ENCODE results near the gene HELLS.
"Not testable (repeated sequence)": the region's sequence is repeated elsewhere in the genome, so short reads cannot be mapped to it uniquely, and the experiment has no call there.

The HELLS gene
- 14.8 to 22.5 (median 20.7) reads per million in 3 donors for total RNA-seq

DNA sequence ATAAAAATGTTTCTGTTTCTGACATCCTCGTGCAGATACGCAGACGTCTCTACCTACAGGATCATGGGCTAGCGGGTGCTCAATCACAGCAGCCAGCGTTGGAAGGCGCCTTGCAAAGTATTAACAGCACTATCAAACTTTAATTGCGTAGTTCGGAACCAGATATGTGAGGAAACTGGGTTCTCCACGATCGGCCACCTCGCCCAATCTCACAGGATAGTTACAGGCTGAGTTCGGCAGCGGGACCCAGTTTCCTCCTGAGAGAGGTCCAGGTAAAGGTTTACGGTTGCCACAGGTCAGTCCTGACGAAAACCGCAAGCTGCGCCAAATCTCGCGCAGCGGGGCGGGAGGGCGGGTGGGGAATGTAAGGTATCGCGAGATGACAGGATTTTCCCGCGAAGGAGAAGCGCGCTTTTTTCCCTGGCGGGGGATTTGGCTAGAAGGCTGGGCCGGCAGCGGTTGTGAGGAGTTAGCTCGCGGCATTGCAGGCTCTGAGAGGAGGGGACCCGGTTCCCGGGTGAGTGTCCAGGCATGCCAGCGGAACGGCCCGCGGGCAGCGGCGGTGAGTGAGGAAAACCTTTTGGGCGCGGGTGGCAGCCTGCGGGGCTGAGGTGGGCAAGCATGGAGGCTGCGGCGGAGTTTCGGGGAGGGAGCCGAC lies at the start of gene HELLS:
HELLS (plus strand) TSS at position 398 of the 658 bp plus-strand sequence; CDS start at position 532, 134 bp downstream.
- H3K4me3 ChIP-seq (ENCODE audit: insufficient read depth, low read depth, low read length, poor library complexity, severe bottlenecking) = peak within 1 kb of the TSS; percentile 98
- H3K27me3 ChIP-seq (replicated peaks; ENCODE audit: control insufficient read depth, insufficient read depth, low read length, poor library complexity, severe bottlenecking) = no peaks in the 10 kb centered on the region
- peak within 1 kb of the TSS; percentile 77 for H3K27ac ChIP-seq (ENCODE audit: insufficient read depth, low read length, poor library complexity, severe bottlenecking)
- H3K4me1 ChIP-seq (ENCODE audit: control insufficient read depth, insufficient read depth, low read length, poor library complexity, severe bottlenecking) = no peaks in the 10 kb centered on the region
- peak; percentile 23 to 68 (median 59) for DNase-seq
- H3K9me3 ChIP-seq (ENCODE audit: control insufficient read depth, low read length) = no peaks in the 10 kb centered on the region
- no peaks in the 10 kb centered on the region for H3K36me3 ChIP-seq (ENCODE audit: control insufficient read depth, insufficient read depth, low read length)

DNA sequence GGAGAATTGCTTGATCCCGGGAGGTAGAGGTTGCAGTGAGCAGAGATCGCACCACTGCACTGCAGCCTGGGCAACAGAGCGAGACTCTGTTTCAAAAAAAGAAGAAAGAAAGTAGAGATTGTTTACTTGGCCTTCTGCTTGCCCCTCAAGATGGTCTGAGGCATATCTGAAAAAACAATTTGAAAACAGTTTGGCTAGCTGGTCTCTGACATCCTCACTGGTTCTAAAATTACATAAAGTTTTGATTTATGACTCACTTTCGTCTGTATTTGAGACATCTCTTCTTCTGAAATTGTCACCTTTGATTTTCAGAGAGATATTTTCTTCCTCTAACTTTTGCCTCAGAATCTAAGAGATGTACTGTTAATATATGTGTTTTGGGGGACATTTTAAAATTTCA lies 49.6 kb upstream of the HELLS start:
- no peak for DNase-seq

DNA sequence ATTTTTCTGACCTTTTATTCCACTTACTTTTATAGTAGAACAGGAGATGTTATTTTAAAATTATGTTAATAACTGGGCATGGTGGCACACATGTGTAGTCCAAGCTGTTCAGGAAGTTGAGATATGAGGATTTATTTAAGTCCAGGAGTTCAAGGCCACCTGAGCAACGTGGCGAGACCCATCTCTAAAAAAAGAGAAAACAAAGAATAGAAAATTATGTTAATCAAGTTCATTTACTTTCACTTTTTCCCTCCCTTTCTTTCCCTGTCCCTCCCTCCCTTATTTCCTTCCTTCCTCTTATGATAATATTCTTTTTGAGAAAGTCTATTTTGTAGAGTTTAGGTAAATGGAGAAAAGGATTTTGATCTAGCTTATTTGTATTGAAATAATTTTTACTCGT lies 48.9 kb upstream of the HELLS start:
- Histone ChIP-seq H3K9me3 (ENCODE audit: control insufficient read depth, low read length) (no peaks in the 10 kb centered on the region), H3K36me3 (ENCODE audit: control insufficient read depth, insufficient read depth, low read length) (no peaks in the 10 kb centered on the region), H3K4me1 (ENCODE audit: control insufficient read depth, insufficient read depth, low read length, poor library complexity, severe bottlenecking) (no peaks in the 10 kb centered on the region), H3K27me3 (replicated peaks; ENCODE audit: control insufficient read depth, insufficient read depth, low read length, poor library complexity, severe bottlenecking) (no peaks in the 10 kb centered on the region), H3K4me3 (ENCODE audit: insufficient read depth, low read depth, low read length, poor library complexity, severe bottlenecking) (no peak overlapping the region), H3K27ac (ENCODE audit: insufficient read depth, low read length, poor library complexity, severe bottlenecking) (no peak overlapping the region)
- no peak for DNase-seq

More for the DNA sequence above, 49.6 kb upstream of the HELLS start:
- no peaks in the 10 kb centered on the region for H3K27me3 ChIP-seq (replicated peaks; ENCODE audit: control insufficient read depth, insufficient read depth, low read length, poor library complexity, severe bottlenecking)
- no peak overlapping the region for H3K4me3 ChIP-seq (ENCODE audit: insufficient read depth, low read depth, low read length, poor library complexity, severe bottlenecking)
- H3K4me1 ChIP-seq (ENCODE audit: control insufficient read depth, insufficient read depth, low read length, poor library complexity, severe bottlenecking) = no peaks in the 10 kb centered on the region
- no peaks in the 10 kb centered on the region for H3K36me3 ChIP-seq (ENCODE audit: control insufficient read depth, insufficient read depth, low read length)
- H3K9me3 ChIP-seq (ENCODE audit: control insufficient read depth, low read length) = no peaks in the 10 kb centered on the region
- no peak overlapping the region for H3K27ac ChIP-seq (ENCODE audit: insufficient read depth, low read length, poor library complexity, severe bottlenecking)

DNA sequence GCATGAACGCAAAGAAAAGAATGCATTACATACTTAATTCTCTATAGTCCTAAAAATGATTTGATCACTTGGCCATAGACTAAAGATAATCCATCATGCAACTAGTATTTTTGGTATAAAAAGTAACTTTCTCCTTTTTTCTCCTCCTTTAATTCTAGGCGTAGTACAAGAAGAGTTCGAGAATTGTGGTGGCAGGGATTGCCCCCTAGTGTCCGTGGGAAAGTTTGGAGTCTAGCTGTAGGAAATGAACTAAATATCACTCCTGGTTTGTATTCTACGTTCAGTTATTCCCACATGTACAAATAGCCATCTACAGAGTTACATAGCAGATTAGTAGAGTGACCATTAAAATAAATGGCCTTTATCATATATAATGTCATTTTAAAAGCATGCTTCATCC lies 45.5 kb upstream of the HELLS start:
- no peak for DNase-seq
- Histone ChIP-seq H3K36me3 (ENCODE audit: control insufficient read depth, insufficient read depth, low read length) (no peaks in the 10 kb centered on the region), H3K27me3 (replicated peaks; ENCODE audit: control insufficient read depth, insufficient read depth, low read length, poor library complexity, severe bottlenecking) (no peaks in the 10 kb centered on the region), H3K9me3 (ENCODE audit: control insufficient read depth, low read length) (no peaks in the 10 kb centered on the region), H3K4me3 (ENCODE audit: insufficient read depth, low read depth, low read length, poor library complexity, severe bottlenecking) (no peak overlapping the region), H3K4me1 (ENCODE audit: control insufficient read depth, insufficient read depth, low read length, poor library complexity, severe bottlenecking) (no peaks in the 10 kb centered on the region), H3K27ac (ENCODE audit: insufficient read depth, low read length, poor library complexity, severe bottlenecking) (no peak overlapping the region)

DNA sequence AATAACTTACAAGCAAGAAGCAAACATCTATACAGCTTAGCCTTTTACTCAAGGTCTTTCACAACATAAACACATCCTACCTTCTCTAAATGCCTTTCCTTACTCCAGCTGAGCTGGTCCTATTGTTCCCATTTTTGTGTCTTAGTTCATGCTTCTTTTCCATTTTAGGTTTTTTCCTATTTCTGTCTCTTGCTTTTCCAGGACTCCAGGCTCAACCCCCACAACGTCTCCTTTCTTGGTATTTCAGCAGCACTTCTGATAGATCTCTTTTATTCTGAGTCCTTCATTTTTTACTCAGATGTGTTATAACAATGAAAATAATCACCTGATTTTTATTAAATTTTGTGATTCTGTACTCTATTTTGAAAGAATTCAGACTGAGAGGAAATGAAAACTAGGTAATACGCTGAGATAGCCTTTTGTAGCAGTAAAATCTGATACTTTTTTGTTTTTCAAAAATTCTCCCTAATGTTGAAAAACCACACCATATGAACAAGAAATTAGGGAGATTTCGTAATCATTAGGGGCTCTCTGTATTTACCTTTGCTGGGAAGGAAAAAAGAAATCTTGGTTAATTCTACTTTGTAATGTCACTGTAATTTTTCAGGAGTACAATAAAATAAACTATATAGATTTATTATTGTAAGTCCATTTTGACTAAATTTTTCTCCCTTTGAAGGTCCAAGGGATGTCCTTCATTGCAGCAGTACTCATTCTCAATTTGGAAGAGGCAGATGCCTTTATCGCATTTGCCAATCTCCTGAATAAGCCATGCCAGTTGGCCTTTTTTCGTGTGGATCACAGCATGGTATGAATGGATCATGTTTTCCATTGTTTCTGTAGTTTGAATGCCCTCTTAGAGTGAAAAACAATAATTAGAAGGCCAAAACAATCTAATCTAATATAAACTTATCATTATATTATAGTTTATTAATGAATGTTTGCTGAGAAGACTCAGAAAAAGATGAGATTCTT lies 24.0 kb upstream of the HELLS start:
- no peak overlapping the region for H3K27ac ChIP-seq (ENCODE audit: insufficient read depth, low read length, poor library complexity, severe bottlenecking)
- no peak overlapping the region for H3K4me3 ChIP-seq (ENCODE audit: insufficient read depth, low read depth, low read length, poor library complexity, severe bottlenecking)
- H3K27me3 ChIP-seq (replicated peaks; ENCODE audit: control insufficient read depth, insufficient read depth, low read length, poor library complexity, severe bottlenecking) = no peaks in the 10 kb centered on the region
- no peaks in the 10 kb centered on the region for H3K4me1 ChIP-seq (ENCODE audit: control insufficient read depth, insufficient read depth, low read length, poor library complexity, severe bottlenecking)
- DNase-seq = no peak
- no peaks in the 10 kb centered on the region for H3K36me3 ChIP-seq (ENCODE audit: control insufficient read depth, insufficient read depth, low read length)
- no peaks in the 10 kb centered on the region for H3K9me3 ChIP-seq (ENCODE audit: control insufficient read depth, low read length)

DNA sequence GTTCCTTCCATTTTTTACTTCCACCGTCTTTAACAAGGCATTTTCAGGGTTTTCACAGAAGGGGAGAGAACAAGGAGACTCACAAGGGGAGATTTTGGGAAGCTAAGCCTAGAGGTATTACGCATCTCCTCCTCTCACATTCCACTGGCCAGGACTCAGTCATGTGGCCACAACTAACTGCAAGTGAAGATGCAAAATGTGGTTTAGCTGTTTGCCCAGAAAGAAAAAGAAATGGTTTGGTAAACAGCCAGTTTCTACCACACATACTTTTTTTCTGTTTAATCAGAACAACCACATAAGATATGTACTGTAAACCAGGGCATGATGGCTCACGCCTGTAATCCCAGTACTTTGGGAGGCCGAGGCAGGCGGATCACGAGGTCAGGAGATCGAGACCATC lies 21.4 kb upstream of the HELLS start:
- DNase-seq = no peak
- no peaks in the 10 kb centered on the region for H3K4me1 ChIP-seq (ENCODE audit: control insufficient read depth, insufficient read depth, low read length, poor library complexity, severe bottlenecking)
- no peaks in the 10 kb centered on the region for H3K9me3 ChIP-seq (ENCODE audit: control insufficient read depth, low read length)

DNA sequence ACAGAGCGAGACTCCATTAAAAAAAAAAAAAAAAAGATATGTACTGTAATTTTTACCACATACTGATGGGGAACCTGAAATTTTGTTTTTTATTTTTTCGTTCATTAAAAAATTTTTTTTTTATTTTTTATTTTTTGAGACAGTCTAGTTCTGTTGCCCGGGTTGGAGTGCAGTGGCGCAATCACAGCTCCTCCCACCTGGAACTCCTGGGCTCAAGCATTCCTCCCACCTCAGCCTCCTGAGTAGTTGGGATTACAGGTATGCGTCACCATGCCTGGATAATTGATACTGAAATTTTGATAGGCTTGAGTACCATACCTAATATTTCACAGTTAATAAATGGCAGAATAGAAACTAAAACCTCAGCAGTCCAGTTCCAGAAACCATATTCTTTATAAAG lies 20.9 kb upstream of the HELLS start:
- Histone ChIP-seq H3K27me3 (replicated peaks; ENCODE audit: control insufficient read depth, insufficient read depth, low read length, poor library complexity, severe bottlenecking) (no peaks in the 10 kb centered on the region), H3K4me3 (ENCODE audit: insufficient read depth, low read depth, low read length, poor library complexity, severe bottlenecking) (no peak overlapping the region), H3K27ac (ENCODE audit: insufficient read depth, low read length, poor library complexity, severe bottlenecking) (no peak overlapping the region), H3K9me3 (ENCODE audit: control insufficient read depth, low read length) (no peaks in the 10 kb centered on the region), H3K36me3 (ENCODE audit: control insufficient read depth, insufficient read depth, low read length) (no peaks in the 10 kb centered on the region), H3K4me1 (ENCODE audit: control insufficient read depth, insufficient read depth, low read length, poor library complexity, severe bottlenecking) (no peaks in the 10 kb centered on the region)
- DNase-seq = no peak

More for the DNA sequence above, 21.4 kb upstream of the HELLS start:
- H3K4me3 ChIP-seq (ENCODE audit: insufficient read depth, low read depth, low read length, poor library complexity, severe bottlenecking) = no peak overlapping the region
- no peaks in the 10 kb centered on the region for H3K36me3 ChIP-seq (ENCODE audit: control insufficient read depth, insufficient read depth, low read length)
- no peaks in the 10 kb centered on the region for H3K27me3 ChIP-seq (replicated peaks; ENCODE audit: control insufficient read depth, insufficient read depth, low read length, poor library complexity, severe bottlenecking)
- H3K27ac ChIP-seq (ENCODE audit: insufficient read depth, low read length, poor library complexity, severe bottlenecking) = no peak overlapping the region

DNA sequence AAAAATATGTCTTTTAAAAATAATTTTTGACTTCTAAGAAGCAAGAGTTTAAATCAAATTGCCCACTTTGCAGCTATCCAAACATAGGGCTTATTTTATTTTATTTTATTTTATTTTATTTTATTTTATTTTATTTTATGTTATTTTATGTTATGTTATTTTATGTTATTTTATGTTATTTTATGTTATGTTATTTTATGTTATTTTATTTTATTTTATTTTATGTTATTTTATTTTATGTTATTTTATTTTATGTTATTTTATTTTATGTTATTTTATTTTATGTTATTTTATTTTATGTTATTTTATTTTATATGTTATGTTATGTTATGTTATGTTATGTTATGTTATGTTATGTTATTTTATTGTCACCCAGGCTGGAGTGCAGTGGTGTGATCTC lies 14.0 kb upstream of the HELLS start:
- H3K27ac ChIP-seq (ENCODE audit: insufficient read depth, low read length, poor library complexity, severe bottlenecking); H3K4me3 ChIP-seq (ENCODE audit: insufficient read depth, low read depth, low read length, poor library complexity, severe bottlenecking); H3K36me3 ChIP-seq (ENCODE audit: control insufficient read depth, insufficient read depth, low read length); H3K9me3 ChIP-seq (ENCODE audit: control insufficient read depth, low read length); H3K27me3 ChIP-seq (replicated peaks; ENCODE audit: control insufficient read depth, insufficient read depth, low read length, poor library complexity, severe bottlenecking); H3K4me1 ChIP-seq (ENCODE audit: control insufficient read depth, insufficient read depth, low read length, poor library complexity, severe bottlenecking); DNase-seq: not testable (repeated sequence)

DNA sequence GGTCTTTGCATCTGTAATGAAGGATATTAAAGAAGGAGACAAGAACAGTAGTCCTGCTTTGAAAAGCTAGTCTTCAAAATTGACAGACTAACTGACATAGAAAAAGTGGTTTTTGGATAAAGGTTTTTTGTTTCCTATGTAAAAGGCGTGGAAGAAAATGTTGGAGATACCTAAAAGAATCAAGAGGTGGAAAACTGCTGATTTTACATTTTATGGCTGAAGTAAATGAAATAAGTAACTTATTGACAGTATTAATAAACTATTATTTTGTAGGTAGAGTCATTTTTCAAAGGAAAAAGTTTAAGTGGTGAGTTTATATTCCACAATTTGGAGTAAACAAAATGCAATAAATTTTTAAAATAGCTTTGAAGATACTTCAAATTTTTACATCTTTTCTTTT lies 12.6 kb upstream of the HELLS start:
- no peaks in the 10 kb centered on the region for H3K36me3 ChIP-seq (ENCODE audit: control insufficient read depth, insufficient read depth, low read length)
- no peak overlapping the region for H3K4me3 ChIP-seq (ENCODE audit: insufficient read depth, low read depth, low read length, poor library complexity, severe bottlenecking)
- H3K27me3 ChIP-seq (replicated peaks; ENCODE audit: control insufficient read depth, insufficient read depth, low read length, poor library complexity, severe bottlenecking) = no peaks in the 10 kb centered on the region
- H3K9me3 ChIP-seq (ENCODE audit: control insufficient read depth, low read length) = no peaks in the 10 kb centered on the region
- DNase-seq = no peak
- no peak overlapping the region for H3K27ac ChIP-seq (ENCODE audit: insufficient read depth, low read length, poor library complexity, severe bottlenecking)
- no peaks in the 10 kb centered on the region for H3K4me1 ChIP-seq (ENCODE audit: control insufficient read depth, insufficient read depth, low read length, poor library complexity, severe bottlenecking)

DNA sequence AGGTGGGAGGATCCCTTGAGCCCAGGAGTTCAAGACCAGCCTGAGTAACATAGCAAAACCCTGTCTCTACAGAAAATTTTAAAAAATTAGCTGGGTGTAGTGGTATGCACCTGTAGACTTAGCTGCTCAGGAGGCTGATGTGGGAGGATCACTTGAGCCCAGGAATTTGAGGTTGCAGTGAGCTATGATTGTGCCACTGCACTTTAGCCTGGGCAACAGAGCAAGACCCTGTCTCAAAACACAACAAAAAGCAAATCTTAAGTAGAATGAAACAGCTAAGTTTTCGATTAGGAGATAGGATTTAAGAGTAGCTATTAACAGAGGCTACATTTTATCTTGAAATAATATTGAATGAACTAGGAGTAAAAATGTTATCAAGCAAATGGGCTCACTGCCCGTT lies 3.3 kb upstream of the HELLS start:
- H3K4me3 ChIP-seq (ENCODE audit: insufficient read depth, low read depth, low read length, poor library complexity, severe bottlenecking); H3K9me3 ChIP-seq (ENCODE audit: control insufficient read depth, low read length); H3K36me3 ChIP-seq (ENCODE audit: control insufficient read depth, insufficient read depth, low read length); DNase-seq; H3K27ac ChIP-seq (ENCODE audit: insufficient read depth, low read length, poor library complexity, severe bottlenecking); H3K4me1 ChIP-seq (ENCODE audit: control insufficient read depth, insufficient read depth, low read length, poor library complexity, severe bottlenecking); H3K27me3 ChIP-seq (replicated peaks; ENCODE audit: control insufficient read depth, insufficient read depth, low read length, poor library complexity, severe bottlenecking): not testable (repeated sequence)
